Measurements from ENCODE around the gene ATP9A. TPM values are rescaled to one million over a fixed set of nuclear protein-coding genes. Genes with fewer than 3 reads are reported as not detected.

ATP9A gene
- total and polyA plus RNA-seq, 5 donors from 2014 or later, result 0.10 to 0.76 TPM; not detected in 3

DNA sequence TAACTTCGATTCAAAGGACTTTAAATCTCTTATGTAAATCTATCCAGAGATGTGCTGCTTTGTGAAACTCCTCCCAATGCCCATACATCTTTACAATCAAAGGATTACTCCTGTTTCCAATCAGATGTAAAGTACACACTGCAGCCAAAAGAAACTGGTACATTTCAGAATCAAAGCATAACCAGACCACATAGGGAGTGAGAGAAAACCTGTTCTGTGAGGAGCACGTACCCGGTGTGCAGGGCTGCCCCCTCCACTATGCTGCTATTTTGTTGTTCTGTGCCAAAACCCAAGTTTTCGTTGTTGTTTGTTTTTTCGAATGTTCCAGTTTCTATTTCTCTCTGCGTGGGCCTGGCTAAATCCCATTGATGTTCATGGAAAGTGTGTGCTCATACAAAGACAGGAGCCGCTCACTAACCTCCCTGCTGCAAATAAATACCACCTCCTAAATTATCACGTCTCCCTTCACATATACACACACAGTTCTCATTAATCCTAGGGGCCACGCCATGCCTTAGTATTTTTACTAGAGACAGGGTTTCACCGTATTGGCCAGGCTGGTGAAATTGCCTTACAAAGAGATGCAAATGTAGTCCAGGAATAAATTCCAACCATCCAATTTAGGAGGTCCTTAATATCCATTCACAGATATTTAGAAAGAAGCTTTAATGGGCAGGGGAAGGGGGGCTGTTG, 52.9 kb downstream of the ATP9A start:
- Mint-ChIP-seq H3K36me3 (no peaks in the 10 kb centered on the region), H3K27ac (no peak overlapping the region), H3K27me3 (peaks cover 11% of the 10 kb centered on the region), H3K9me3 (no peaks in the 10 kb centered on the region), H3K4me1 (no peaks in the 10 kb centered on the region), H3K4me3 (no peak overlapping the region)
- Histone ChIP-seq H3K4me1 (ENCODE audit: control insufficient read depth, insufficient read depth, low read length, poor library complexity, severe bottlenecking) (no peaks in the 10 kb centered on the region), H3K4me3 (ENCODE audit: low read depth, low read length) (no peak overlapping the region), H3K27ac (ENCODE audit: insufficient read depth, low read length, poor library complexity, severe bottlenecking) (no peak overlapping the region), H3K27me3 (ENCODE audit: control insufficient read depth, insufficient read depth, low read length) (no peaks in the 10 kb centered on the region), H3K36me3 (ENCODE audit: control insufficient read depth, insufficient read depth, low read length) (no peaks in the 10 kb centered on the region), H3K9me3 (ENCODE audit: control insufficient read depth in 2 of 2, low read length in 2 of 2) (no peaks in the 10 kb centered on the region)
- ATAC-seq (ENCODE audit: low read depth in 2 of 2), result no peak
- DNase-seq, result no peak

GRCh38 chr20:51713213-51713598, 55.0 kb downstream of the ATP9A start:
- Mint-ChIP-seq H3K4me3 (no peak overlapping the region), H3K4me1 (no peaks in the 10 kb centered on the region), H3K36me3 (no peaks in the 10 kb centered on the region), H3K27ac (no peak overlapping the region), H3K27me3 (peaks cover 11% of the 10 kb centered on the region), H3K9me3 (no peaks in the 10 kb centered on the region)
- Histone ChIP-seq H3K27ac (ENCODE audit: insufficient read depth, low read length, poor library complexity, severe bottlenecking) (no peak overlapping the region), H3K36me3 (ENCODE audit: control insufficient read depth, insufficient read depth, low read length) (no peaks in the 10 kb centered on the region), H3K4me1 (ENCODE audit: control insufficient read depth, insufficient read depth, low read length, poor library complexity, severe bottlenecking) (no peaks in the 10 kb centered on the region), H3K4me3 (ENCODE audit: low read depth, low read length) (no peak overlapping the region), H3K9me3 (ENCODE audit: control insufficient read depth in 2 of 2, low read length in 2 of 2) (no peaks in the 10 kb centered on the region), H3K27me3 (ENCODE audit: control insufficient read depth, insufficient read depth, low read length) (no peaks in the 10 kb centered on the region)
- no peak for ATAC-seq (ENCODE audit: low read depth in 2 of 2)
- DNase-seq, result no peak

DNA sequence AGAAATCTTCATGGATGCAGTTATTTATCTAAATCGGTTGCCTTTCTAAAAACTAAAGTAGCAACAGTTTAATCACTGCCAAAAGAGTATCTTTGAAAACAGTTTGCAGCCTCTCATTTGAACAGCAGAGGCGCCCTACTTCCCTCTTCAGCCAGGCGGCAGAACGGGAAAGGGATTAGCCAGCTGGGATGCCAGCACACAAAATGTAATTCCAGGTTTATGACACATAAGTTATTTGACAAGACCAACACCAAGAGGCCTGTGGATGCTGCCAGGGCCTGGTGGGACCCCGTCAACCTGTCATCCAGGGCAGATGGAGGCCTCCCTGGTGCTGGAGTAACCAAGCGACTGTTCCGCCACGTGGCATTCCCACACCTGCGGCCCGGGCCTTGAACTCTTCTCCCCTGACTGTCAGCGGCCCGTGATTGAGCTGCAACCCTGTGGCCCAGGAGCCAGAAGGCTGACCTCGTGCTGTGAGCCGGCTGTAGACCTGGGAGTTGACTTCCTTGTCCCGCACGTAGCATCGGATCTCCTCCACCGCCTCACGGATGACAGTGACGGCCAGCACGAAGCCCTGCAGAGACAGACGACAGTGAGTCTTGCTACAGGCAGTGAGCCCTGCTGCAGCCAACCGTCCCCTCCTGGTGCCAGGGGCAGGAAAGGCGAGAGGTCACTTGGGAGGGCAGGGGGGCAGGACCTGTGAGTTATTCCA, 55.5 kb downstream of the ATP9A start:
- Histone ChIP-seq H3K27ac (ENCODE audit: insufficient read depth, low read length, poor library complexity, severe bottlenecking) (no peak overlapping the region), H3K9me3 (ENCODE audit: control insufficient read depth in 2 of 2, low read length in 2 of 2) (no peaks in the 10 kb centered on the region), H3K4me1 (ENCODE audit: control insufficient read depth, insufficient read depth, low read length, poor library complexity, severe bottlenecking) (no peaks in the 10 kb centered on the region), H3K4me3 (ENCODE audit: low read depth, low read length) (no peak overlapping the region), H3K36me3 (ENCODE audit: control insufficient read depth, insufficient read depth, low read length) (no peaks in the 10 kb centered on the region), H3K27me3 (ENCODE audit: control insufficient read depth, insufficient read depth, low read length) (no peaks in the 10 kb centered on the region)
- Mint-ChIP-seq H3K4me3 (no peak overlapping the region), H3K36me3 (no peaks in the 10 kb centered on the region), H3K4me1 (no peaks in the 10 kb centered on the region), H3K27me3 (peaks cover 9% of the 10 kb centered on the region), H3K27ac (no peak overlapping the region), H3K9me3 (no peaks in the 10 kb centered on the region)
- DNase-seq, result no peak
- no peak for ATAC-seq (ENCODE audit: low read depth in 2 of 2)

- Mint-ChIP-seq H3K27ac (no peak overlapping the region), H3K4me3 (no peak overlapping the region), H3K9me3 (peaks cover 0 to 2% (median 0%) of the 10 kb centered on the region in 7 donors), H3K36me3 (no peaks in the 10 kb centered on the region), H3K27me3 (peaks cover 12% of the 10 kb centered on the region), H3K4me1 (no peaks in the 10 kb centered on the region)
- Histone ChIP-seq H3K36me3 (ENCODE audit: control insufficient read depth, insufficient read depth, low read length) (no peaks in the 10 kb centered on the region), H3K27me3 (ENCODE audit: control insufficient read depth, insufficient read depth, low read length) (no peaks in the 10 kb centered on the region), H3K9me3 (ENCODE audit: control insufficient read depth in 2 of 2, low read length in 2 of 2) (no peaks in the 10 kb centered on the region), H3K27ac (ENCODE audit: insufficient read depth, low read length, poor library complexity, severe bottlenecking) (no peak overlapping the region), H3K4me1 (ENCODE audit: control insufficient read depth, insufficient read depth, low read length, poor library complexity, severe bottlenecking) (no peaks in the 10 kb centered on the region), H3K4me3 (ENCODE audit: low read depth, low read length) (no peak overlapping the region)
- ATAC-seq (ENCODE audit: low read depth in 2 of 2) (no peak), DNase-seq (no peak)
These were observed 56.8 kb downstream of the ATP9A start for GRCh38 chr20:51711426-51711825.

GRCh38 chr20:51710361-51710894, 57.8 kb downstream of the ATP9A start:
- Mint-ChIP-seq H3K9me3 (peaks cover 0 to 2% (median 0%) of the 10 kb centered on the region in 7 donors), H3K27ac (no peak overlapping the region), H3K27me3 (peaks cover 14% of the 10 kb centered on the region), H3K36me3 (no peaks in the 10 kb centered on the region), H3K4me1 (no peaks in the 10 kb centered on the region), H3K4me3 (no peak overlapping the region)
- Histone ChIP-seq H3K4me3 (ENCODE audit: low read depth, low read length) (no peak overlapping the region), H3K4me1 (ENCODE audit: control insufficient read depth, insufficient read depth, low read length, poor library complexity, severe bottlenecking) (no peaks in the 10 kb centered on the region), H3K27me3 (ENCODE audit: control insufficient read depth, insufficient read depth, low read length) (peaks cover under 1% of the 10 kb centered on the region), H3K9me3 (ENCODE audit: control insufficient read depth in 2 of 2, low read length in 2 of 2) (no peaks in the 10 kb centered on the region), H3K27ac (ENCODE audit: insufficient read depth, low read length, poor library complexity, severe bottlenecking) (no peak overlapping the region), H3K36me3 (ENCODE audit: control insufficient read depth, insufficient read depth, low read length) (no peaks in the 10 kb centered on the region)
- ATAC-seq (ENCODE audit: low read depth in 2 of 2) (no peak), DNase-seq (no peak)

GRCh38 chr20:51705400-51705799, 62.8 kb downstream of the ATP9A start:
- Histone ChIP-seq H3K27ac (ENCODE audit: insufficient read depth, low read length, poor library complexity, severe bottlenecking) (no peak overlapping the region), H3K4me1 (ENCODE audit: control insufficient read depth, insufficient read depth, low read length, poor library complexity, severe bottlenecking) (no peaks in the 10 kb centered on the region), H3K27me3 (ENCODE audit: control insufficient read depth, insufficient read depth, low read length) (peaks cover 3% of the 10 kb centered on the region), H3K4me3 (ENCODE audit: low read depth, low read length) (no peak overlapping the region), H3K9me3 (ENCODE audit: control insufficient read depth in 2 of 2, low read length in 2 of 2) (no peaks in the 10 kb centered on the region), H3K36me3 (ENCODE audit: control insufficient read depth, insufficient read depth, low read length) (no peaks in the 10 kb centered on the region)
- no peak for DNase-seq
- ATAC-seq (ENCODE audit: low read depth in 2 of 2), result no peak
- no peaks in the 10 kb centered on the region for H3K36me3 Mint-ChIP-seq
- H3K4me1 Mint-ChIP-seq, result no peaks in the 10 kb centered on the region
- H3K4me3 Mint-ChIP-seq, result no peak overlapping the region
- H3K27ac Mint-ChIP-seq, result no peak overlapping the region
- H3K27me3 Mint-ChIP-seq, result peaks cover 32% of the 10 kb centered on the region
- H3K9me3 Mint-ChIP-seq, result peaks cover 0 to 2% (median 0%) of the 10 kb centered on the region in 7 donors

DNA sequence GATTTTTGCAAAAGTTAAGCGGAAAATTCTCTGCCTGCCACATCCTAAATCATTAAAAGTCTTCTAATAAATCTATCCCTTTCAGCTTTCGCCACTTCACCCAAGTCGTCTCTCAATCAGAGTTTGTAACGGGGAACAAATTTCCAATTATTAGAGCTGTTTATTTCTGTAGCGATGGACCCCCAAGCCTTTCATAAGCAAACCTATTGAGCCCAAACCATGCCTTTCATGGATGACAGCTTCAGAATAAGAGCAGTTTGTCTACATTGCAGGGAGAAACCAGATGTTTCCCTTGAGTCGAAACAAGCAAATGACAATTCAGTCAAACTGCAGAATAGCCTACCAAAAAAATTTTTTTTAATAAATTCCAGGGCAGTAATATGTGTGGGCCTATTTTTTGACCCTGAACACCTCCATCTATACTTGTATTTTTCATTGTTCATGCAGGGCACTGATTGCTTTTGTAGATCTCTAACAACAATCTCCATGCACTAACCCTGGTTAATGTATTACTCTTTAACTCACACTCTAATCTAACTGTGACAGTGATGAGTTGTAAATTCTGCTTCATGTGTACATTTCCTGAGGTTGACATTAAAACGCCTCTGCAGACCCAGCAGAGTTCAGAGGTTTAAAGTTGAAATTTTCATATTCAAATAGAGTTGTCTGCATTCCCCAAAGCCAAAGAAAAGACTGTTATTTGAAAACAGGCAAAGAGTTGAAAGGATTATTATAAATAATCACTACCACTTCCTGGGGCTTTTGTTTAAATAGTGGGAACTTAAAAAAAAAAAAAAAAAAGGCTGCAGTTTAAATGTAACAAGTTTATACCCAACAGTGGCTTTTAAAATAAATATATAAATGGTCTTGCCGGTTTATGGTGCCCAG, 64.5 kb downstream of the ATP9A start:
- Histone ChIP-seq H3K4me3 (ENCODE audit: low read depth, low read length) (no peak overlapping the region), H3K27ac (ENCODE audit: insufficient read depth, low read length, poor library complexity, severe bottlenecking) (no peak overlapping the region), H3K36me3 (ENCODE audit: control insufficient read depth, insufficient read depth, low read length) (no peaks in the 10 kb centered on the region), H3K27me3 (ENCODE audit: control insufficient read depth, insufficient read depth, low read length) (peaks cover 3% of the 10 kb centered on the region), H3K4me1 (ENCODE audit: control insufficient read depth, insufficient read depth, low read length, poor library complexity, severe bottlenecking) (no peaks in the 10 kb centered on the region), H3K9me3 (ENCODE audit: control insufficient read depth in 2 of 2, low read length in 2 of 2) (no peaks in the 10 kb centered on the region)
- Mint-ChIP-seq H3K27ac (no peak overlapping the region), H3K27me3 (peaks cover 47% of the 10 kb centered on the region), H3K4me3 (no peak overlapping the region), H3K36me3 (no peaks in the 10 kb centered on the region), H3K4me1 (no peaks in the 10 kb centered on the region), H3K9me3 (peaks cover 0 to 2% (median 0%) of the 10 kb centered on the region in 7 donors)
- DNase-seq (no peak), ATAC-seq (ENCODE audit: low read depth in 2 of 2) (no peak)
